CD4-positive, alpha-beta T cell treated with Interleukin-15 for 1 hour (primary cell): ENCODE data around the gene DBNDD2.

Source experiments
- DNase-seq: peaks from one replicate; pipeline ENCODE4 v3.0.0-alpha.2; 2020

DBNDD2 gene

GRCh38 chr20:45387274-45387673 lies 20.8 kb upstream of the DBNDD2 start:
- no peak for DNase-seq

GRCh38 chr20:45390931-45391330 lies 17.2 kb upstream of the DBNDD2 start:
- no peak for DNase-seq

DNA sequence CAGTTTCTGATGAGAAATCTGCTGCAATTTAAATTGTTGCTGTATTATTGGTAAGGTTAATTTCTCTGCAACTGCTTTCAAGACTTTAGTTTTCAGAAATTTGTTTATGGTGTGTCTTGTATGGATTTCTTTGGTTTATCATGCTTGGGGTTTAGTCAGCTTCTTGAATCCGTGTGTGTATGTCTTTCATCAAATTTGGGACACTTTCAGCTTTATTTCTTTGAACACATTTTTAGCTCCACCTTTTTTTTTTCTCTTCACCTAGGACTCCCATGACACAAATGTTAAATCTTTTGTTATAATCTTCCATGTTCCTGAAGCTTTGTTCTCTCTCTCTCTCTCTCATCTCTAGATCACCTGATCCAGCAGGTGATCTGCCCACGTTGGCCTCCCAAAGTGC lies 16.5 kb upstream of the DBNDD2 start:
- no peak for DNase-seq

- DNase-seq = no peak
Observed at GRCh38 chr20:45392733-45393132, 15.4 kb upstream of the DBNDD2 start.

- no peak for DNase-seq
Observed at GRCh38 chr20:45394221-45395113, 13.6 kb upstream of the DBNDD2 start.

GRCh38 chr20:45395114-45395415 lies 13.0 kb upstream of the DBNDD2 start:
- no peak for DNase-seq

DNA sequence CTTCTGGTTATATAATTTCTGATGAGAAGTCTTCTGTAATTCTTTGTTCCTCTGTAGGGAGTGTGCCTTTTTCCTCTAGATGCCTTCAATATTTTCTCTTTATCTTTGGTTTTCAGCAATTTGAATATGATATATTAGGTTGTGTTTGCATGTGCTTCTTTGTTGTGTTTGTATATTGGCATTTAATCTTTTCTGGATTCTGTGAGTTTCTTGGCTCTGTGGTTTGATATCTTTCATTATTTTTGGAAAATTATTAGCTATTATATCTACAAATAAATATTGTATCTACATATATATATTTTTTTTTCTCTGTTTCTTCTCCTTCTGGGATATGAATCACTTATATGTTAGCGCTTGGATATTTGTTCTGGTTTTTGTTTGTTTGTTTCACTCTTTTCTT lies 9.1 kb upstream of the DBNDD2 start:
- DNase-seq = no peak

DNA sequence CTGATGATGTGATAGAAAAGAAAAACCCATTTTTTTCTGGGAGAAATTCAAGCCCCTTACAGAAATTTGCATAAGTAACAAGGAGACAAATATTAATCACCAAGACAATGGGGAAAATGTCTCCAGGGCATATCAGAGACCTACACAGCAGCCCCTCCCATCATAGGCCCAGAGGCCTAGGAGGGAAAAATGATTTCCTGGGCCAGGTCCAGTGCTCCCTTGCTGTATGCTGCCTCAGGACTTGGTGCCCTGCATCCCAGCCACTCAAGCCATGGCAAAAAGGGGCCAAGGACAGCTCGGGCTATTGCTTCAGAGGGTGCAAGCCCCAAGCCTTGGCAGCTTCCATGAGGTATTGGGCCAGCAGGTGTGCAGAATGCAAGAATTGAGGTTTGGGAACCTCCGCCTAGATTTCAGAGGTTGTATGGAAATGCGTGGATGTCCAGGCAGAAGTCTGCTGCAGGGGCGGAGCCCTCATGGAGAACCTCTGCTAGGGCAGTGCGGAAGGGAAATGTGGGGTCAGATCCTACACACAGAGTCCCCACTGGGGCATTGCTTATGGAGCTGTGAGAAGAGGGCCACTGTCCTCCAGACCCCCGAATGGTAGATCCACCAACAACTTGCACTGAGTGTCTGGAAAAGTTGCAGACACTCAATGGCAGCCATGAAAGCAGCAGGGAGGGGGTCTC lies 7.6 kb upstream of the DBNDD2 start:
- DNase-seq = no peak

- DNase-seq = no peak
Observed at GRCh38 chr20:45402946-45403345, 5.1 kb upstream of the DBNDD2 start.

DNA sequence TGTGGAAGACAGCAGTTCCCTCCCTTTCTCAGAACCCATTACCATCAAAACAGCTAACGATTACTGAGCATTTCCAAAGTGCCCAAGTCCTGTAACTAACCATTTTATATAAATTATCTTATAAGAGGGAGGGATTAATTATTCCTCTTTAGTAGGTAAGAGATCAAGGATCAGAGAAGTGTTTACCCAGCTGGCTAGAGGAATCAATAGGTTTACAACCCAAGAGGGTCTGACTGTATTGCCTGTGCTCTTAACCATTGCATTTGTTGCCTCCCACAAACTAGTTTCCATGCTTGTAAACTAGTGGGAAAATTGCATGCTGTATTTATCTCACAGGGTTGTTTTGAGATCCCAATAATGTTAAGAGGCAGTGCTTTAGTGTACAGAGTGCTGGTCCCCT lies 3.7 kb upstream of the DBNDD2 start:
- DNase-seq = no peak

GRCh38 chr20:45405571-45406259 lies 2.4 kb upstream of the DBNDD2 start:
- no peak for DNase-seq

DNA sequence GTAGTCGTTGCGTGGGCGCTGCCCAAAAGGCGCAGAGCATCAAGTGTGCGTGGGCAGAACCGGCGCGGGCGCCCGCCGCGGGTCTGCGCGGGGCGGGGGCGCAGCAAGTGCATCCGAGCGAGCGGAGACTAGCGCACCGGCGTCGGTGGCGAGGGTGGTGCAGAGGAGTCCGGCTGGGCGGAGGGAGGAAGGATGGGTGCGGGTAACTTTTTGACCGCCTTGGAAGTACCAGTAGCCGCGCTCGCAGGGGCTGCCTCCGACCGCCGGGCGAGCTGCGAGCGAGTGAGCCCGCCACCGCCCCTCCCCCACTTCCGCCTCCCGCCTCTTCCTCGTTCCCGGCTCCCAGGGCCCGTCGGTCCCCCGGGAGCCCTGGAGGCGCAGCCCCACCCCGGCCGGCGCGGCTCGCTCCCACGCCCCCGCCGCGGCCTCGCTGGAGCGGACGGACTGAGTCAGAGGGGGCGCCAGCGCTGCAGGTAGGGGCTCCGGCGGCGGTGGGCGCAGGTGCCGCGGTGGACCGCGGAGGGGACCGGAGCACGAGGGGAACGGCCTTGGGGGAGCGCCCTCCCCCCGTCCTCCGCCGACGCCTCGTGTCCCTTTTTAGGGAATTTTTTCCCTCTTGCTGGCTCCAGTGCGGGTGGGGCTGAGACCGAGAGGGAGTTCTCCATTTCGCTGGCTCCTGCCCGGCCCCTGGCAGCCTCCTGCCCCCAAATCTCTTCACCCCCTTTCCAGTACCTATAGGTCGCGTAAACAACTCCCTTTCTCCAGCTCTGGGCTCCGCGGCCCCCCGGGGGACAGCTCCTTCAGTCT lies 1.6 kb upstream of the DBNDD2 start:
- peak; percentile 40 for DNase-seq

DNA sequence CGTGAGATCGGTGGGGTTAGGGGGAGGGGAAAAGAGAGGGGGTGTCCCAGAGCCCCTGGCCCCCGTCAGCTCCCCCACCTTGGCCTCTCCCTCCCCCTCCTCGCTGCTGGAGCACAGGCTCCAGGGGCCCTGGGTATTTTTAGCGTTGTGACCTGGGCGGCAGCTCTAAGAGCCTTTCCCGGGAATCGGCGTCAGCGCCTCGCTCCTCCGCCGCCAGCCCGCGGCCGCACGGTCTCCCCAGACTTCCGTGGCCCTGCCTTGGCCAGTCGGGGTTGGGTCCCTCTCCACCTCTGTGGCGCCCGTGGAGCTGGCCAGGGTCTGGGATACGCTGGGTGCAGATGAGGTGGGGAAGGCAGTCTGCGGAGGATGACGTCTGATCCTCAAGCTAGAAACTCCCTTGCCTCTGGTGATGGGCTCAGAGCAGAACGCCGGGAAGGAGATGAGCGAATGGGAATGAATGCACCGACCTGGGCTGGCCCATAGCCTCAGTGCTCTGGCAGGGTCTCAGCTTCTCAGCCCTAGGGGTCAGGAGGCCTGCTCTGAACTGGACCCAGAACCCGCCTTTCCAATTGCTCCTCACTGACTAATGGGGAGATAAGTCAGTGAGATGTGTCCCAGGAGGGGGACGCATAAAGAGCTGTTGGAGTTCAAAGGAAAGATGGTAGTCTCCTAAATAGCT lies 883 bp upstream of the DBNDD2 start:
- DNase-seq = no peak

DNA sequence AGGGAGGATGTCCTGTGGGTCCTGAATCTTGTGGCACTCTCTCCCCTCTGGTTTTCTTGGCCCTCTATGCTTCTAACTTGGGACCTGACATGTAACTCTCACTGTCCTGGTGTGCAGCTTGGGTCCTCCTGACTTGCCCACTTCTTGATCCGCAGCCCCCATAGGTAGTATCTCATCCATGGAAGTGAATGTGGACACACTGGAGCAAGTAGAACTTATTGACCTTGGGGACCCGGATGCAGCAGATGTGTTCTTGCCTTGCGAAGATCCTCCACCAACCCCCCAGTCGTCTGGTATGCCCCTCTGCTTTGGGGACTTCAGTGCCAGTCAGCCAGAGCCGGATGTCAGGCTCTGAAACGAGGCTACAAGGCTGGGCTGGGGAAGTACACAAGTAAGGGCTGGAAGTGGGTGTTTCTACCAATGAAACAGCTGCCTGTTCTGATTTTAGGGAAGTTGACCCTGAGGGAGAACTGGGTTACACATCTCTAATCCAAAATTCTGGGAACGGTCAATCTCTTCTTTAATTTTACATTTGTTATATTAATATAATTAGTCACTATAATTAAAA lies 641 bp downstream of the DBNDD2 start:
- DNase-seq = peak; percentile 30

- DNase-seq = no peak
Observed at GRCh38 chr20:45409521-45410272, 1.6 kb downstream of the DBNDD2 start.

- no peak for DNase-seq
Observed at GRCh38 chr20:45410887-45411286, 2.8 kb downstream of the DBNDD2 start.

DNA sequence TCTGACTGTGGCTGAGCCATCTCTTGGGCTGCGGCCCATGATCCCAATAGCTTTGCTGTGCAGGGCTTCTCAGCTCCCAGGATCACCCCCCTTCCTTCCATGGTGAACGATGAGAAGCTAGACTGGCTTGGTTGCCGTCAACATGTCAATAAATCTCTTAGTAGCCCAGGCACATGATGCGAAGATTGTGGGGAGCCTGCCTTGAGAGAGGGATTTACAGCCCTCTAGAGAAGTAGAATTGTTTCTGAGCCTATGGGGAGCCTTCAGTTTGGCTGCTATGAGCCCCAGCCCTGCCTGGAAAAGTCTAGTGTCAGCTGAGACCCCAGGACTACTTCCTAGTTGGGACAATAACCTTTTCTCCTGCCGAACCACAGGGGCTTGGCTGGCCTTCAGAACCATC lies 4.6 kb downstream of the DBNDD2 start:
- no peak for DNase-seq

GRCh38 chr20:45413479-45413878 lies 5.4 kb downstream of the DBNDD2 start:
- no peak for DNase-seq

GRCh38 chr20:45415822-45416637 lies 7.9 kb downstream of the DBNDD2 start, which contains the start of gene PIGT:
Gene PIGT (plus strand): TSS chr20:45416141. CDS start chr20:45416157, 16 bp downstream.
- peak; percentile 91 for DNase-seq

- no peak for DNase-seq
Observed at GRCh38 chr20:45416917-45417316, 8.8 kb downstream of the DBNDD2 start.
